ENCODE measurements around the gene CELF4.

- TF ChIP-seq POLR2A (IDR thresholded peaks at IDR 0.05; ENCODE audit: low read depth, low read length): no peak
- no peak for TF ChIP-seq NFE2L2 (IDR thresholded peaks at IDR 0.05; ENCODE audit: low read depth, low read length)
- no peak for TF ChIP-seq USF2 (IDR thresholded peaks at IDR 0.05; ENCODE audit: low read depth, low read length)
- TF ChIP-seq FOS (IDR thresholded peaks at IDR 0.05; ENCODE audit: low read depth, low read length): no peak
Observed at GRCh38 chr18:37554399-37554787, 11.2 kb downstream of the CELF4 start.
